H1 (cell line): Measurements from ENCODE around the gene SLC16A6. TPM values are rescaled to one million over a fixed set of nuclear protein-coding genes. Genes with fewer than 3 reads are reported as not detected.

Experiments
- CTCF ChIA-PET: fragments of 300-600 bp; sonication (Branson Sonifier 250); formaldehyde crosslinking; loops from one replicate; lab custom pipeline; 2021; ENCODE audit not compliant: partially characterized antibody; lab: Charles Lee
- POLR2A ChIA-PET: fragments of 300-600 bp; sonication (Branson Sonifier 250); formaldehyde crosslinking; loops from one replicate; lab custom pipeline; 2021; ENCODE audit warnings: inconsistent platforms; ENCODE audit not compliant: partially characterized antibody; lab: Charles Lee
- DNase-seq, 2 experiments: peaks; one replicate each; pipeline versions ENCODE4 v3.0.0 to v3.0.0-alpha.2; 2010 to 2022; ENCODE audit warnings: low spot score in 2 of 2, low read depth in 1 of 2, mixed read lengths in 1 of 2
- FAIRE-seq: peaks from 2 replicates; lab custom pipeline; 2011; peaks lifted over from hg19 to GRCh38; lab: Jason Lieb, UNC
- H2AFZ ChIP-seq: 2 replicates; pipeline ENCODE4 v1.8.1; 2012; ENCODE audit warnings: low read length, inconsistent platforms
- H2AK5ac ChIP-seq: 2 replicates; pipeline ENCODE4 v1.6.1; 2013; ENCODE audit warnings: low read depth, low read length
- H2BK120ac ChIP-seq: replicated peaks from 2 replicates; pipeline ENCODE3; 2013; ENCODE audit warnings: low read depth, low read length, inconsistent platforms
- H2BK12ac ChIP-seq: 2 replicates; pipeline ENCODE4 v1.6.1; 2013; ENCODE audit warnings: low read depth, low read length
- H2BK15ac ChIP-seq: 2 replicates; pipeline ENCODE4 v1.6.1; 2013; ENCODE audit warnings: low read length
- H2BK20ac ChIP-seq: 2 replicates; pipeline ENCODE4 v1.6.1; 2013; ENCODE audit warnings: low read length
- H2BK5ac ChIP-seq: 2 replicates; pipeline ENCODE4 v1.6.1; 2013; ENCODE audit warnings: low read depth, low read length
- H3K14ac ChIP-seq: 2 replicates; pipeline ENCODE4 v1.6.1; 2013; ENCODE audit warnings: inconsistent platforms; ENCODE audit not compliant: insufficient read length
- H3K18ac ChIP-seq: 2 replicates; pipeline ENCODE4 v1.6.1; 2013; ENCODE audit warnings: low read length; ENCODE audit errors: extremely low read depth
- H3K23ac ChIP-seq: 2 replicates; pipeline ENCODE4 v1.6.1; 2013; ENCODE audit warnings: inconsistent platforms; ENCODE audit not compliant: insufficient read length
- H3K23me2 ChIP-seq: 2 replicates; pipeline ENCODE4 v1.6.1; 2013; ENCODE audit warnings: low read depth, low read length
- H3K27ac ChIP-seq: 2 replicates; pipeline ENCODE4 v1.6.1; 2011; ENCODE audit warnings: low read depth, low read length, inconsistent platforms
- H3K27me3 ChIP-seq, 4 experiments: replicated peaks in 1 of 4; 1 replicate in 1 of 4; 2 replicates in 3 of 4; pipeline versions ENCODE4 v1.6.1 to v1.8.1; 2011 to 2013; ENCODE audit warnings: low read length in 3 of 4, mild to moderate bottlenecking in 3 of 4, inconsistent platforms in 2 of 4, mixed read lengths in 2 of 4, moderate library complexity in 1 of 4; ENCODE audit not compliant: control insufficient read depth in 3 of 4, insufficient read depth in 3 of 4; ENCODE audit errors: extremely low read depth in 1 of 4
- H3K36me3 ChIP-seq, 4 experiments: 2 replicates each; pipeline versions ENCODE4 v1.6.1 to v1.8.1; 2011 to 2013; ENCODE audit warnings: mild to moderate bottlenecking in 4 of 4, low read length in 3 of 4, moderate library complexity in 2 of 4, control low read depth in 1 of 4, inconsistent platforms in 1 of 4; ENCODE audit not compliant: insufficient read depth in 4 of 4, control insufficient read depth in 2 of 4
- H3K4ac ChIP-seq: replicated peaks from 2 replicates; pipeline ENCODE3; 2013; ENCODE audit warnings: low read length, low read depth, mixed read lengths, inconsistent platforms; ENCODE audit not compliant: insufficient read length
- H3K4me1 ChIP-seq, 4 experiments: replicated peaks in 1 of 4; 1 replicate in 1 of 4; 2 replicates in 3 of 4; pipeline versions ENCODE4 v1.6.1 to v1.8.1; 2011 to 2013; ENCODE audit warnings: low read length in 3 of 4, inconsistent platforms in 2 of 4, mixed read lengths in 1 of 4; ENCODE audit not compliant: insufficient read depth in 4 of 4, control insufficient read depth in 3 of 4
- H3K4me2 ChIP-seq, 2 experiments: 2 replicates each; pipeline versions ENCODE4 v1.6.1 to v1.8.1; 2011 to 2013; ENCODE audit warnings: low read depth in 2 of 2, low read length in 2 of 2, control low read depth in 1 of 2, inconsistent platforms in 1 of 2, mild to moderate bottlenecking in 1 of 2; ENCODE audit not compliant: insufficient read depth in 1 of 2
- H3K4me3 ChIP-seq, 4 experiments: fragments of 200-600, 300-600 bp in 1 of 4; sonication (generic), shearing (Covaris generic), sonication (Bioruptor Twin) in 1 of 4; 2 replicates each; pipeline versions ENCODE4 v1.5.1 to v1.8.1; 2011 to 2016; ENCODE audit warnings: low read length in 4 of 4, low read depth in 3 of 4, control low read depth in 2 of 4, inconsistent platforms in 2 of 4, mild to moderate bottlenecking in 2 of 4, mixed read lengths in 1 of 4, moderate library complexity in 1 of 4; ENCODE audit not compliant: insufficient read depth in 2 of 4; ENCODE audit errors: extremely low read depth in 1 of 4
- H3K56ac ChIP-seq: replicated peaks from 2 replicates; pipeline ENCODE3; 2013; ENCODE audit warnings: low read depth, mild to moderate bottlenecking, mixed read lengths, low read length, inconsistent platforms; ENCODE audit not compliant: insufficient read length
- H3K79me1 ChIP-seq: 2 replicates; pipeline ENCODE4 v1.6.1; 2013; ENCODE audit warnings: low read depth, low read length, control low read depth
- H3K79me2 ChIP-seq, 2 experiments: 2 replicates each; pipeline versions ENCODE4 v1.6.1 to v1.8.1; 2012 to 2013; ENCODE audit warnings: low read length in 2 of 2, mild to moderate bottlenecking in 2 of 2, inconsistent platforms in 1 of 2; ENCODE audit not compliant: insufficient read depth in 2 of 2, control insufficient read depth in 1 of 2
- H3K9ac ChIP-seq, 4 experiments: replicated peaks in 1 of 4; 1 replicate in 1 of 4; 2 replicates in 3 of 4; pipeline versions ENCODE4 v1.6.1 to v1.8.1; 2011 to 2013; ENCODE audit warnings: low read depth in 3 of 4, low read length in 3 of 4, control low read depth in 2 of 4, mild to moderate bottlenecking in 2 of 4, moderate library complexity in 2 of 4, inconsistent platforms in 1 of 4; ENCODE audit errors: extremely low read depth in 1 of 4
- H3K9me3 ChIP-seq, 2 experiments: 2 replicates each; pipeline versions ENCODE4 v1.6.1 to v1.8.1; 2012 to 2013; ENCODE audit warnings: mild to moderate bottlenecking in 2 of 2, moderate library complexity in 2 of 2, control low read depth in 1 of 2, inconsistent platforms in 1 of 2, low read depth in 1 of 2, low read length in 1 of 2, mixed read lengths in 1 of 2; ENCODE audit not compliant: insufficient read depth in 2 of 2
- H4K20me1 ChIP-seq, 2 experiments: replicated peaks in 1 of 2; 2 replicates each; pipeline versions ENCODE3 to v1.8.1; 2011 to 2013; ENCODE audit warnings: inconsistent platforms in 2 of 2, low read length in 2 of 2, mild to moderate bottlenecking in 1 of 2; ENCODE audit not compliant: insufficient read depth in 2 of 2, control insufficient read depth in 1 of 2
- H4K5ac ChIP-seq: 2 replicates; pipeline ENCODE4 v1.6.1; 2013; ENCODE audit warnings: low read length, low read depth, mixed read lengths, inconsistent platforms; ENCODE audit not compliant: insufficient read length
- H4K8ac ChIP-seq: 2 replicates; pipeline ENCODE4 v1.8.0; 2013; ENCODE audit warnings: mild to moderate bottlenecking, moderate library complexity, low read length, inconsistent platforms; ENCODE audit not compliant: insufficient read depth; ENCODE audit errors: extremely low read depth
- H4K91ac ChIP-seq: replicated peaks from 2 replicates; pipeline ENCODE3; 2013; ENCODE audit warnings: low read length, mixed read lengths, inconsistent platforms; ENCODE audit not compliant: insufficient read length
- ASH2L ChIP-seq: fragments of 200-600, 300-600 bp; sonication (generic); IDR thresholded peaks from one replicate; pipeline ENCODE4 v1.7.1; 2017; ENCODE audit warnings: low read length
- CBX5 ChIP-seq: fragments of 300-800, 300-1000 bp; sonication (generic); IDR thresholded peaks from 2 replicates; pipeline ENCODE4 v1.7.1; 2016; ENCODE audit warnings: antibody characterized with exemption, low read length, low read depth
- CHD1 ChIP-seq: IDR thresholded peaks from 2 replicates; pipeline ENCODE4 v1.6.1; 2012; ENCODE audit warnings: low read depth, low read length, improper control_type of control experiment
- GABPA ChIP-seq: IDR thresholded peaks from 2 replicates; pipeline ENCODE4 v1.6.1; 2011; ENCODE audit warnings: mild to moderate bottlenecking, low read length, moderate library complexity, borderline replicate concordance; ENCODE audit not compliant: insufficient read depth
- HDAC6 ChIP-seq: IDR thresholded peaks from one replicate; pipeline ENCODE4 v1.7.1; 2012; ENCODE audit warnings: low read depth, mild to moderate bottlenecking, inconsistent platforms, low read length, moderate library complexity
- KDM4A ChIP-seq: IDR thresholded peaks from one replicate; pipeline ENCODE4 v1.7.1; 2012; ENCODE audit warnings: low read depth, mild to moderate bottlenecking, moderate library complexity, low read length, inconsistent platforms; ENCODE audit not compliant: severe bottlenecking
- KDM5A ChIP-seq: fragments of 200-600 bp; IDR thresholded peaks from 2 replicates; pipeline ENCODE4 v1.7.1; 2012; ENCODE audit warnings: mild to moderate bottlenecking, low read length, inconsistent platforms, mixed read lengths
- NANOG ChIP-seq: IDR thresholded peaks from 2 replicates; pipeline ENCODE4 v1.6.1; 2011; ENCODE audit warnings: low read length, low read depth, mild to moderate bottlenecking, inconsistent platforms; ENCODE audit not compliant: insufficient read depth, poor library complexity, severe bottlenecking
- PHF8 ChIP-seq: fragments of 200-600 bp; sonication (generic); conservative IDR thresholded peaks from 2 replicates; pipeline ENCODE4 v1.7.1; 2012; ENCODE audit warnings: low read depth, mild to moderate bottlenecking, inconsistent platforms, low read length, moderate library complexity
- RBBP5 ChIP-seq: IDR thresholded peaks from 2 replicates; pipeline ENCODE4 v1.7.1; 2012; ENCODE audit warnings: low read depth, mild to moderate bottlenecking, inconsistent platforms, low read length, moderate library complexity, borderline replicate concordance
- SUZ12 ChIP-seq: fragments of 200-600 bp; sonication (generic); IDR thresholded peaks from 2 replicates; pipeline ENCODE4 v1.6.1; 2012; ENCODE audit warnings: mild to moderate bottlenecking, inconsistent platforms, low read length, moderate library complexity, mixed read lengths
- TAF1 ChIP-seq: IDR thresholded peaks from 2 replicates; pipeline ENCODE4 v1.6.1; 2011; ENCODE audit warnings: mild to moderate bottlenecking, low read depth, low read length
- TBP ChIP-seq: IDR thresholded peaks from 2 replicates; pipeline ENCODE4 v1.6.1; 2011; ENCODE audit warnings: low read depth, low read length, improper control_type of control experiment
- YY1 ChIP-seq: IDR thresholded peaks from 2 replicates; pipeline ENCODE4 v1.6.1; 2011; ENCODE audit warnings: low read depth, mild to moderate bottlenecking, low read length
- WGBS, 2 experiments: shearing (Covaris generic) in 1 of 2; methylation state at CpG; one replicate each; pipeline versions ENCODE4 v1.1.6 to v1.1.7; 2013 to 2015; ENCODE audit warnings: low lambda C conversion rate in 2 of 2, mixed read lengths in 2 of 2, inconsistent platforms in 1 of 2, low coverage in 1 of 2, missing lambda C conversion rate in 1 of 2; ENCODE audit not compliant: insufficient replicate concordance in 2 of 2, insufficient coverage in 1 of 2, insufficient read length in 1 of 2; ENCODE audit errors: extremely low coverage in 1 of 2, missing lambda C conversion rate in 1 of 2; 5-methylcytosine and 5-hydroxymethylcytosine counted together
- polyA plus RNA-seq, 7 experiments: library from polyadenylated mRNA; depleted of rRNA in 3 of 7; stranded (reverse) in 5 of 7; unstranded in 2 of 7; fragments of >200 nt in 5 of 7; fragments of 200-250 nt in 2 of 7; gene quantifications; 1 replicate in 5 of 7; 2 replicates in 1 of 7; 4 replicates in 1 of 7; pipeline versions ENCODE4 v1.2.1 to v1.2.3, GENCODE V29; 2011 to 2013; ENCODE audit warnings: missing spikeins in 2 of 7, mixed read lengths in 2 of 7
- total RNA-seq: library from RNA; stranded (reverse); fragmentation: NEBNext Ultra II Directional; extraction: Animal tissue kit (Norgen Biotek cat#: 25700); gene quantifications from 2 replicates; pipeline ENCODE4 v1.2.1, GENCODE V29; 2021
- TF ChIP-seq, protein P1 (sequence below): IDR thresholded peaks from 2 replicates; pipeline ENCODE4 v1.6.1; 2011; ENCODE audit warnings: low read depth, mild to moderate bottlenecking, low read length; ENCODE audit not compliant: insufficient read depth

Gene SLC16A6
- total and polyA plus RNA-seq, 2 of the 8 experiments (the other 6 are each of a cell fraction or from before 2014, with no cell fraction given): 0.17 to 0.22 TPM

DNA sequence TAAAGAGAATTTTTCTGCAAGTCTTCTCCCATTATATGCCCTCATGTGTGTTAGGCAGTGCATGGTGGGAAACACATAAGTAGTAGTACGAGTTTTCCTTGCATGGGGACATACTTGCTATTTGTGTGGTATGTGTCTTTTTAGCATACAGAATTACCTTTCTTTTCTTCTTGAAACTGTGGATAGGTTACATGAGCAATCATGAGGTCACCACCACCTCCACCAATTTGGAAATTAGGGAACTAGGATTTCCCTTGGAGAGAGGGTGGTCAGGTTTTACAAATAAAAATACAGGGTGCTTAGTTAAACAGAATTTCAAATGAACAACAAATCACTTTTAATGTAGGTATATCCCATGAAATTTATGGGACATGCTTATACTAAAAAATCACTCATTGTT, 59.4 kb downstream of the SLC16A6 start:
- FAIRE-seq: no peak
- Histone ChIP-seq H3K27ac (no peak overlapping the region), H3K4me2 (no peak overlapping the region)
- TF ChIP-seq CBX5 (no peak), HDAC6 (no peak), CHD1 (no peak), KDM4A (no peak), YY1 (no peak), NANOG (no peak), SUZ12 (no peak), TAF1 (no peak), KDM5A (no peak), ASH2L (no peak), TBP (no peak), RBBP5 (no peak), GABPA (no peak), PHF8 (no peak)
- TF ChIP-seq, protein P1, sequence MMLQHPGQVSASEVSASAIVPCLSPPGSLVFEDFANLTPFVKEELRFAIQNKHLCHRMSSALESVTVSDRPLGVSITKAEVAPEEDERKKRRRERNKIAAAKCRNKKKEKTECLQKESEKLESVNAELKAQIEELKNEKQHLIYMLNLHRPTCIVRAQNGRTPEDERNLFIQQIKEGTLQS: no peak

More for the DNA sequence above, 59.4 kb downstream of the SLC16A6 start:
- Histone ChIP-seq H3K14ac (no peak overlapping the region), H2BK20ac (no peak overlapping the region), H3K4ac (no peak overlapping the region), H4K91ac (no peak overlapping the region), H3K36me3 (no peaks in the 10 kb centered on the region), H4K5ac (no peak overlapping the region), H3K18ac (no peak overlapping the region), H3K27me3 (no peaks in the 10 kb centered on the region), H4K20me1 (no peaks in the 10 kb centered on the region), H2BK15ac (no peak overlapping the region), H3K4me1 (peaks cover 0 to 3% (median 0%) of the 10 kb centered on the region in 4 experiments; a peak in 1 of 7 replicates), H2AFZ (no peak overlapping the region), H2AK5ac (no peak overlapping the region), H3K23ac (no peak overlapping the region), H3K9me3 (no peaks in the 10 kb centered on the region), H3K9ac (no peak overlapping the region), H3K4me3 (no peak overlapping the region), H4K8ac (no peak overlapping the region), H2BK12ac (no peak overlapping the region), H3K23me2 (no peaks in the 10 kb centered on the region), H3K79me1 (no peaks in the 10 kb centered on the region), H2BK5ac (no peak overlapping the region), H3K79me2 (no peaks in the 10 kb centered on the region), H2BK120ac (no peak overlapping the region), H3K56ac (no peak overlapping the region)
- POLR2A ChIA-PET: interaction anchor here (1.0 kb wide), 1 partner anchor 9 kb away, joined by 3 read pairs; no protein-coding TSS in a partner anchor
- WGBS, 2 experiments: 95% methylated on average over 1 of the region's 1 CpG; no CpG with 5 or more reads in 1 of the 2 experiments
- no peak for DNase-seq
- CTCF ChIA-PET: no interaction called here
